Fibroblast of the conjunctiva (primary cell): Measurements from ENCODE around the gene TLE1.

Experiments used
- DNase-seq: peaks from one replicate; pipeline ENCODE4 v3.0.0-alpha.2; 2010; ENCODE audit warnings: low read depth

TLE1 gene

GRCh38 chr9:81573415-81574321 is 115.7 kb downstream of the TLE1 start:
- DNase-seq: no peak

DNA sequence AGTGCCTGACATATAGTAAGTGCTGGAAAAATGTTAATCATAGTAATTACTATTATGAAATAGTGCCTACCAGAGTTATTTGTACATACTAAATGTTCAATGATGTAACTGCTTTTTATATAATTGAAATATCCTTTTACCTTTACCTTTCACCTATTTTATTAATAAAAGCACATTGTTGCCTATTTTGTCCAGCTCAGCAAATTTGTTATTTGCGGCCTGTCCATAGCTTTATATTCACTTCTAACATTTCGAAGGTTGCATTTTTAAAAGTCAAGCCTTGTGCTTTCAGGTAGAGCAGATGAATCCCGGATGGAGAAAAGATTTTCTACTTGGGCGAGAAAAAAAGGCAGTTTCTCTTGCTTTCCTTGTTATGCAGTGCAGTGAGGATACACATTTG is 119.3 kb downstream of the TLE1 start:
- DNase-seq: no peak

DNA sequence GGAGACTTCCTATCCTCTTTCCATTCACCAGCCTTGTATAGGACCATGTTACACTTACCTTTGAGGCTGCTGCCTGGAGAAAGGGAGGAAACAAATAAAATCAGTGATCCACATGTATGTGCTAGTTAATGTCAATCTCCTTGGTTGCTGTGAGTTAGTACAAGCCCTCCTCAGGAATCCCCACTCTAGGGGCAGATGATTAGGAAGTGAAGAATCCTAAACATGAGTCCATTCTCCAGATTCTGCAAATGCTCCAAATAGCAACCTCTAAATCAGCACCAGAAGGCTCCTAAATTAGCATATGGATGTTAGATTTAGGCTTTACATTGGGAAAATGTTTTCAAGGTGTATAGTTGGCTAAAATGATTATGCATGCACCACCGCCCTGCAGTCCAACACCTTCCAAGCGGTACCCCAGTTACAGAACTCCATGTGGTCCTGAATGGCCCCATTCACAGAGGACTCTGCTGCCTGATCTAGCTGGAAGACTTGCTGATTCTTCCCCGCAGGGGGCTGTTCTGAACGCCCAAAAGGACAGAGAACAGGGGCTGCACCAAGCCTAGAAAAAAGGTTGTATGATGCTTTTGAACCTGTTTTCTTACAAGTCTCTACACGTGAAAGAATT is 123.2 kb downstream of the TLE1 start:
- DNase-seq: no peak

GRCh38 chr9:81565609-81566008 is 123.7 kb downstream of the TLE1 start:
- no peak for DNase-seq

GRCh38 chr9:81565144-81565543 is 124.2 kb downstream of the TLE1 start:
- DNase-seq: no peak

DNA sequence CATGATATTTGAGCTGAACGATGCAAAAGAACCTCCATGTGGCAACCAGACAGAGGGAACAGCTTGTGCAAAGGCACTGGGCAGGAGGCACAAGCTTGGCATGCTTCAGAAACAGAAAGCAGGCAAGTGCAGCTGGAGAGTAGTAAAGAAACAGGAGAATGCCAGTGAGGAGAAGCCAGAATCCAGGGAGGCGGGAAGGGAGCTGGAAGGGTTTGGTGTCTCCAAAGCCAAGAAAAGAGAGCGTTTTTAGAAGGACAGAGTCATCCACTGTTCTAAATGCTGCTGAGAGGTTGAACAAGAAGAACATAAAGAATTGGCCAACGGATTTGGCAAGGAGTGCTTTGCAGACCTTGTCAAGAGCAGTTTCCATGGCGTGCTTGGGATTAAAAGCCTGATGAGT is 124.7 kb downstream of the TLE1 start:
- DNase-seq: no peak

DNA sequence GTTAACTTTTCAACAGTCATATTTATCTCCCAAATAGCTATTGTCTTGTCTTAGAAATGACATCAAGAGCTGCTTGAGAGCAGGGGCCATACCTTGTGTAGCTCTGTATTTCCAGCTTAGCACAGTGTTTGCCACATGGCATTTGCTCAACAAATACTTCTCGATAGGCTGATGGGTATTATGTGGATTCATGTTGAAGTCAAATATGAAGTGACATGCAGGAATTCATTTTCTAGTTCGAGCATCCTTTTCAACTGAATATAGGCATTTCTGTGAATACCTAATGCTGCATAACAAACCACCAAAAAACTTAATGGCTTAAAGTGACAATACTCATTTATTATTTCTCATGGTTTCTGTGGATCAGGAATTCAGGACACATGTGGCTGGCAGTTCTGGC is 125.6 kb downstream of the TLE1 start:
- no peak for DNase-seq

DNA sequence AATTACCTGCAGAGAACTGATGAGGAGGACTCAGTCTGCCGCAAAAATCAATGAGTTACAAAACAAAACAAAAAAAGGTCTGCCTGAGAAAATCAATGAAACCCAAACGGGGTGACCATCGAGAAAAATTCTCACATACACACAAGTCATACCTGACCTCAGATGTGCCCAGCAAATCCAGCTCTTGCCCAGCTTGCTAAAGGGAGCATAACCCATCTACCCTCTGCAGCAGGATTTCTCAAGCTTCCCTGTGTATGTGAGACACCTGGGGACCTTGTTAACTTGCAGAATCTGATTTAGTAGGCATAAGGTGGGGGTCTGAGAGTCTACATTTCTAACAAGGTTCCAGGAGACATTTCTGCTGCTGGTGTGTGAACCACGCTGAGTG is 126.3 kb downstream of the TLE1 start:
- no peak for DNase-seq

DNA sequence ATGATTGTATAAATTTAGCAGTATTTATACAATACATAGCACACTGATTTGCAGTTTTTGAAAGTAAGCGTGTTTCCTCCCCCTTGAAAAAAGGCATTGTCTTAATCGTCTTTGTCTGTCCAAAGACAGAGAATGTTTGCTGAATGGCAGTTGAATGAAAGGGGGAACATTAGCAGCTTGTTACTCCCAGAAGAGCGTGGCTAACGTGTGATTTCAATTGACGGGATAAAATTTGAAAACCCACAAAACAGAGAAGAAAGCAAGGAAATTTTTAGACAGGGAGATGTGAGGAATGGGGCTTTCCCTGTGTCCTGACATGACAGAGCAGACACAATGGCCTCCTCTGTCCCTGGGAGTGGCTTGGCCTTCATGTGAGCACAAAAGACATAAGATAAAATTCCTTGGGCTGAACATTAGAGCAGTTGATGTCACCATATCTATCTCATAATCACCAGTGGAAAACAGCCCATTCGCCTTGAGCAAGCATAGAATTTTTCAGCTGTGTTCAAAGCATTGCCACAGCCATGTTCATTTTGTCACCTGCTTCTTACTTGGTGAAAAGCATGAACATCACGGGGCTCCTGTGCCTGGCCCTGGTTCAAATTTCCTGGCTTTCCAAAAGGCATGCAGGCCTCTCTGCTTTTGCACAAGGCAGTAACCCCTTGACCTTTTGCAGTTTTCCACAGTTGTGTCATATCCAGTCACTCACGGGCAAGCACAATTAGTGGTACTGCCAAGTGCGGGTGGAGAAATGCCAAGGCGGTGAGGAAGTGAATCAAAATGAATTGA is 126.9 kb downstream of the TLE1 start:
- DNase-seq: peak; percentile 35

DNA sequence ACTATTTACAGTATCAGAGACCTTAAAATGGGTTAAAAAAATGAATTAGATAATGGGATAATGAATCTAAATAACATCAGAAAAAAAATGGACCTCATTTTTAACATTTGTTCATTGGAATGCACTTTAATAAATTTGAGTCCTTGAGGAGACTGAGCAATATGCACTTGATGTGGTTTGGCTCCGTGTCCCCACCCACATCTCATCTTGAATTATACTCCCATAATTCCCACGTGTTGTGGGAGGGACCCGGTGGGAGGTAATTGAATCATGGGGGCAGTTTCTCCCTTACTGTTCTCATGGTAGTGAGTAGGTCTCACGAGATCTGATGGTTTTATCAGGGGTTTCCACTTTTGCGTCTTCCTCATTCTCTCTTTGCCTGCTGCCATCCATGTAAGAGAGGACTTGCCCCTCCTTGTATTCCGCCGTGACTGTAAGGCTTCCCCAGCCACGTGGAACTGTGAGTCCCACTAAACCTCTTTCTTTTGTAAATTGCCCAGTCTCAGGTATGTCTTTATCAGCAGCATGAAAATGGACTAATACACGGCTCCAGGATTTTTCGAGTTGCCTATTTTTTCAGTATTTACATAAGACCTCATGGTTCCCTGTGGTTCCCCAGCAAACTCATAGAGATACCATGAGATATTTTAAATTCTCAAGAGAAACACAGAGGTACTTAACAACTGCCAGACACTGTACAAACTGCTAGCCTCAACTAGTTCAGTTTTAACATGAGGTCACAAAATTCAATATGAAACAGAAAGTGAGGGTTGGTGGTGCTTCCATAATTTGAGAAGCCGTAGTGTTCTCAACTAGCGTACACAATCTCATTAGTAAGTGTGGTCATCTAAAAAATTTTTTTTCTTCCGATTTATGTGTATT is 128.3 kb downstream of the TLE1 start:
- no peak for DNase-seq

- DNase-seq: peak; percentile 50
Measured at GRCh38 chr9:81559709-81560108, 129.6 kb downstream of the TLE1 start.

- no peak for DNase-seq
Measured at GRCh38 chr9:81559197-81559596, 130.2 kb downstream of the TLE1 start.

DNA sequence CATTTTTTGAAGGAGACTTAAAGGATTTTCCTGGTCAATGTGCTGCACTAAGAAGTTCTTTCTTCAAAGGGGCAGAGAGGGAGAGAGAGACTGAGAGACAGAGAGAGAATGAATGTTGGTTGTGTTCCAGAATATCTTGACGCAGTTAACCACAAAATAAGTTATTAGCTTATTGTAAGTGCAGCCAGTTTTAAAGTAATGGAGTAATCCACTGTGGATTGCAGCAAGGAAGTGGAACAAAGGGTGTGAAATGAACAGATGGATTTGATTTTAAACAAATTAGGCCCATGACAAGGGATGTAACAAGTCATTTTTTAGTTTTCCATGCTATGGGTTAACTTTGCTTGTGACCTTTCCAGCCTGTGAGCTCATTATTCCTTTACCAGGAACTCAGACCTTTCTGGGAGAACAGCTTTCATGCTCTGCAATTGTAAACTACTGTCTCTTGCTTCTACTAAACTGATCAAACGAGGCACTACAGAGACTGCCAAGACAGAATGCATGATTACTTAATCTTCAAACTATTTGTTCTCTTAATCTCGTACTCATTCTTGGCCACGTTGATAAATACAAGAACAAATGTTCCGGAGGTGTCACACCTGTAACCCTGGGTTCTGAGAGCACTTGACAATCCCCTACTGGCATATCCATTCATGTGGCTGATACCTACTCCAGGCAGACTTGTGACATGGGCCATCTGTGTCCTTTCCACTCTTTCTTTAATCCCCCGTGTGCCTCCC is 131.1 kb downstream of the TLE1 start:
- DNase-seq: peak; percentile 81

- DNase-seq: peak; percentile 13
Measured at GRCh38 chr9:81557452-81558090, 131.8 kb downstream of the TLE1 start.

DNA sequence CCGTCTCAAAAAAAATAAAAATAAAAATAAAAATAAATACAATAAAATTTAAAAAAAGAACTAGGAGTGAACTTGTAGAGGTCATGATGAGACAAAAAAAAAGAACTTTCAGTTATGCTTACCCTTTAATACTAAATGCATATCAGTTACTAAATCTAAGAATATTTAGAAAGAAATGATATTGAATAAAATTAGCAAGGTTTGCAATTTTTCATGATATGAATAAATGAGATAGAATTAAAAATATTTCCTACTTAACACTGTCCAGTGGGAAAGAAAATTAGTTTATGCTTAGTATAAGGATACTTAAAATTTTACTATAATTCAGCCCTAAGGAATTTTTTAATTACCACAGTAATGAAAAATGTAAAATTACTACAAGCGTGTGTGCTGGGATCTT is 132.4 kb downstream of the TLE1 start:
- DNase-seq: no peak

DNA sequence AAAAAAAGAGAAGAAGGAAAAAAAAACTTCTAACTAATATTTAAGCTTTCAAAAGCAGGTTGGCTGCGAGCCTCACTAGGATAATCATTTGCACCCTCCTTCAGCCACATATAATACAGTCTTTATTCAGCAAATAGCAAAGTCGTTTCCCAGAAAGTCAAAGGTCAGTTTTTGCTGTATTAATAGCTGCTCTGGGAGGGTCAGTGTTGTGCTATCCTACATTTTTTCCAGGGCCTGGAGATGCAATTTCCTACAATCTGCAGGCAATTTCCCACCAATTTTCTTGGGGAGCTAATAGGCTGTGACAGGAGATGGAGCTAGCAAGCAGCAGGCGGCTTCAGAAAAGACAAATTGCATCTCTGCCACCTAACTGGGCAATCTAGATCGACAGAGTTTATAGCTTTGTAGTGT is 136.8 kb downstream of the TLE1 start:
- DNase-seq: no peak

- DNase-seq: no peak
Measured at GRCh38 chr9:81550207-81550583, 139.2 kb downstream of the TLE1 start.

DNA sequence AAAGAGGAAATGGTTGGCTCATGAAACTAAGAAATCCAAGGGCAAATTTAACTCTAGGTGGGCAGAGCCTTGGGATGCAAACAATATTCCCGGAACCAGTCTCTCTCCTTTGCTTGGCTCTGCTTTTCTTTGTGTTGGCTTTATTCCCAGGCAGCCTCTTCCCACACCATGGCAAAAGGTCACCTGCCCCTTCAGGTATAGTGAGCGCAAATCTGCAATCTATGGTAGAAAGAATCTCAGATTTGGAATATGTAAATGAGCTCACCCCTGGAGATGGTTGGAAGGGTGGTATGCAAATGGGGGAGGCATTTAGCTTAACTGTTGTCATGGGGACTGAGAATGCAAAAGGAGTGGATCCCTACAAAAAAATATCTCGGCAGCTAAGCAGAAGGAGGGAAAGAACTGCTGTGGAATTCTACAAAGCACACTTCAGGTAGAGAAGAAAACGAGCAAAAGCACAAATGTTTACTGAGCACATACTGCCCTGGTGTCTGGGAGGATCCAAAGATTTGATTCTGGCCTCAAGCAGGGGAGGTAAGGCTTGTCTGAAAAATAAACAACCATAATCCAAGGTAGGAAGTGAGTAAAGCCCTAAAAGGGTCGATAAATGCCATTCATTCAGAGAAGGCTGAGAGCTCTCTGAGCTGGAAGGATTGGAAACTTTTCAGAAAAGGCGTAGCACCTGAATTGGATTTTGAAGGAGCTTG is 139.7 kb downstream of the TLE1 start:
- no peak for DNase-seq

- no peak for DNase-seq
Measured at GRCh38 chr9:81548911-81549310, 140.4 kb downstream of the TLE1 start.

DNA sequence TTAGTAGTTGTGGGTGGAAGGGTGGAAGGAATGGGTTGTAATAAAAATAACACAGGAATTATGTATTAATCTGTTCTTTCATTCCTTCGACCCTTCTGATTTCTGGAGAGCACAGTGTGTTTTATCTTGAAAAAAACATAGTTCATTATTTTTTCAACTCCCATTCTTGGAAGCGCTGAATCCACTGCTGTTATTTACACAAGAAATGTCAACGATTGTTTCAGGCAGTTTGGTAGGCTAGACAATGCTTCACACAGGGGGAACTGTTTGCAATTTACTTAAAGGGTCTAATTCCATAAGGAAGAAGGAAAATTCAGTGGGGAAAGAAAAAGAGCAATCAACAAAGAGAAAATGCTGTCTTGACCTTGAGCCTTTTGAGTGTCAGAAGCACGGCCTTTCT is 142.9 kb downstream of the TLE1 start:
- DNase-seq: no peak
